Panc1 (cell line): ENCODE data around the gene PDCD4. TPM values are rescaled to one million over a fixed set of nuclear protein-coding genes. Genes with fewer than 3 reads are reported as not detected.

Experiments used
- ATAC-seq: fragments of 200-7000 bp; cut with Tn5 transposase; 2 replicates; pipeline ENCODE4 v1.9.1; 2020; ENCODE audit warnings: mild to moderate bottlenecking, moderate library complexity
- BruUV-seq: library from RNA; stranded (reverse); fragments of 400-500 nt; replicated peaks from 2 replicates; lab custom pipeline; 2021; lab: Mats Ljungman, UMichigan
- CTCF ChIA-PET: fragments of 300-600 bp; sonication (Branson Sonifier 250); formaldehyde crosslinking; loops from one replicate; lab custom pipeline; 2022; ENCODE audit warnings: antibody characterized with exemption; lab: Charles Lee
- POLR2A ChIA-PET: fragments of 300-600 bp; sonication (Branson Sonifier 250); formaldehyde crosslinking; loops from one replicate; lab custom pipeline; 2022; ENCODE audit warnings: antibody characterized with exemption; lab: Charles Lee
- DNase-seq: peaks from one replicate; pipeline ENCODE4 v3.0.0-alpha.2; 2010; ENCODE audit warnings: low read depth, low spot score
- H3K27ac ChIP-seq: 2 replicates; pipeline ENCODE4 v1.5.1; 2011; ENCODE audit warnings: mild to moderate bottlenecking, low read length, inconsistent platforms
- H3K27me3 ChIP-seq: fragments of 200-500 bp; sonication (Bioruptor generic); 2 replicates; pipeline ENCODE4 v1.6.0; 2014; ENCODE audit warnings: low read length, inconsistent platforms; ENCODE audit not compliant: control insufficient read depth, insufficient read depth
- H3K36me3 ChIP-seq: fragments of 200-500 bp; sonication (Bioruptor generic); 2 replicates; pipeline ENCODE4 v1.5.1; 2014; ENCODE audit warnings: inconsistent platforms, mild to moderate bottlenecking, low read length, moderate library complexity; ENCODE audit not compliant: control insufficient read depth, insufficient read depth
- H3K4me1 ChIP-seq: 2 replicates; pipeline ENCODE4 v1.5.1; 2011; ENCODE audit warnings: inconsistent platforms, mild to moderate bottlenecking, low read length, moderate library complexity; ENCODE audit not compliant: control insufficient read depth, insufficient read depth
- H3K4me3 ChIP-seq, 2 experiments: 2 replicates each; pipeline ENCODE4 v1.5.1; 2011 to 2012; ENCODE audit warnings: low read depth in 2 of 2, low read length in 2 of 2, mild to moderate bottlenecking in 2 of 2, inconsistent platforms in 1 of 2, moderate library complexity in 1 of 2
- H3K9me3 ChIP-seq: fragments of 200-500 bp; sonication (Bioruptor generic); 2 replicates; pipeline ENCODE4 v1.5.1; 2014; ENCODE audit warnings: low read depth, mild to moderate bottlenecking, inconsistent platforms, low read length, moderate library complexity; ENCODE audit not compliant: control insufficient read depth, insufficient read depth
- CTCF ChIP-seq: fragments of 450-650 bp; IDR thresholded peaks from 2 replicates; pipeline ENCODE4 v1.5.1; 2017; ENCODE audit warnings: mild to moderate bottlenecking
- POLR2AphosphoS5 ChIP-seq: IDR thresholded peaks from 2 replicates; pipeline ENCODE4 v1.6.1; 2012; ENCODE audit warnings: mild to moderate bottlenecking, low read depth, low read length, moderate library complexity
- REST ChIP-seq, 2 experiments: IDR thresholded peaks; 2 replicates each; pipeline ENCODE4 v1.6.1; 2011 to 2012; ENCODE audit warnings: low read depth in 2 of 2, control low read depth in 1 of 2, low read length in 1 of 2, mild to moderate bottlenecking in 1 of 2, moderate library complexity in 1 of 2; ENCODE audit not compliant: insufficient read depth in 1 of 2
- SIN3A ChIP-seq: IDR thresholded peaks from 2 replicates; pipeline ENCODE4 v1.6.1; 2012; ENCODE audit warnings: low read depth, mild to moderate bottlenecking, low read length, moderate library complexity, borderline replicate concordance; ENCODE audit not compliant: insufficient read depth
- TCF7L2 ChIP-seq: IDR thresholded peaks from 2 replicates; pipeline ENCODE4 v1.6.1; 2011; ENCODE audit warnings: mild to moderate bottlenecking, low read depth, low read length, inconsistent platforms
- in situ Hi-C: cut with HindIII; loops from 2 replicates; pipeline ENCODE4 v1.10.0; 2016; ENCODE audit warnings: low sequenced_read_pairs, low pct_unique_long_range_greater_than_20kb
- intact Hi-C: fragments of 100-400 bp; cut with micrococcal nuclease; formaldehyde crosslinking; loops from one replicate; pipeline ENCODE4 v1.10.0; 2022; ENCODE audit not compliant: unreplicated experiment
- total RNA-seq: library from RNA; stranded (reverse); gene quantifications from one replicate; pipeline ENCODE4 v1.2.1, GENCODE V29; 2021; ENCODE audit not compliant: unreplicated experiment

The PDCD4 gene
- total RNA-seq, 1 experiment from 2014 or later: 33.6 TPM

GRCh38 chr10:110825508-110825907 is 46.2 kb upstream of the PDCD4 start:
- no peak for ATAC-seq

DNA sequence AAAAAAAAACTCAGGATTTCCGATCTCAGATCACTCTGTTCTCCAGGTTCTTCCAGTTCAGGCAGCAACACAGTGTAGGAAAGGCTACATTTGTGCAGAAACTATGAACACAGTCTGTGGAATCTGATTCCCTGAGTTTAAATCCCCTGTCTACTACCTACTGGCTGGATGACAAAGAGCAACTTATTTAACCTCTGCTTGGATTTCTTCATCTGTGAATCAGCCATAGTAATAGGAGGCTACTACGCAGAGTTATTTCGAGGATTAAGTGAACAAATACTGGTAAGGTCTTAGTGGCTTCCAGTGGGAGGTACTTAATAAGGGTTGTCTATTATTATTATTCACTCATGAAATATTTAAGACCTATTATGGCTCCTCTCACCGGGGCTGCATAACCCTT is 44.3 kb upstream of the PDCD4 start:
- Histone ChIP-seq H3K4me3 (no peak overlapping the region), H3K27ac (no peak overlapping the region), H3K27me3 (peaks cover 3% of the 10 kb centered on the region), H3K4me1 (no peaks in the 10 kb centered on the region), H3K36me3 (no peaks in the 10 kb centered on the region), H3K9me3 (no peaks in the 10 kb centered on the region)
- ATAC-seq (no peak), DNase-seq (no peak)
- no TSS peak for BruUV-seq
- intact Hi-C loops (no loop called here), in situ Hi-C loops (no loop called here)
- ChIA-PET CTCF (no interaction called here), POLR2A (no interaction called here)
- TF ChIP-seq POLR2AphosphoS5 (no peak), TCF7L2 (no peak), SIN3A (no peak), CTCF (no peak), REST (IDR thresholded peaks at IDR 0.05; ENCODE audit: insufficient read depth in 1 of 2, low read depth in 2 of 2, low read length in 1 of 2) (no peak)

More at GRCh38 chr10:110825508-110825907, 46.2 kb upstream of the PDCD4 start:
- Histone ChIP-seq H3K36me3 (no peaks in the 10 kb centered on the region), H3K4me1 (no peaks in the 10 kb centered on the region), H3K9me3 (no peaks in the 10 kb centered on the region), H3K4me3 (no peak overlapping the region), H3K27me3 (peaks cover 3% of the 10 kb centered on the region), H3K27ac (no peak overlapping the region)
- CTCF ChIA-PET: no interaction called here
- in situ Hi-C loops: no loop called here
- no peak for TF ChIP-seq SIN3A
- no peak for TF ChIP-seq POLR2AphosphoS5
- TF ChIP-seq CTCF: no peak
- TF ChIP-seq REST (IDR thresholded peaks at IDR 0.05; ENCODE audit: insufficient read depth in 1 of 2, low read depth in 2 of 2, low read length in 1 of 2): no peak
- TF ChIP-seq TCF7L2: no peak
- no TSS peak for BruUV-seq
- POLR2A ChIA-PET: interaction anchor here (0.6 kb wide), 1 partner anchor 319 kb away, joined by 10 read pairs; no protein-coding TSS in a partner anchor
- intact Hi-C loops: no loop called here
- DNase-seq: no peak
